Liver (tissue), 9 donors: ENCODE measurements around the gene DEK. TPM values are rescaled to one million over a fixed set of nuclear protein-coding genes. Genes with fewer than 3 reads are reported as not detected.

Experiments
- DNase-seq: peaks from one replicate; pipeline ENCODE4 v3.0.0-alpha.2; 2017; ENCODE audit warnings: low spot score
- H3K27ac ChIP-seq, 2 donors: one replicate each; pipeline ENCODE4 v1.7.0; 2013; ENCODE audit warnings: inconsistent platforms in 2 of 2, low read length in 2 of 2, control low read depth in 1 of 2, low read depth in 1 of 2, mild to moderate bottlenecking in 1 of 2
- H3K27me3 ChIP-seq, 4 donors: one replicate each; pipeline versions ENCODE4 v1.6.1 to v1.7.0; 2013; ENCODE audit warnings: low read length in 3 of 4, inconsistent platforms in 1 of 4, mild to moderate bottlenecking in 1 of 4, moderate library complexity in 1 of 4; ENCODE audit not compliant: control insufficient read depth in 4 of 4, insufficient read depth in 4 of 4
- H3K36me3 ChIP-seq, 4 donors: one replicate each; pipeline versions ENCODE4 v1.6.1 to v1.7.0; 2013; ENCODE audit warnings: low read length in 3 of 4, mild to moderate bottlenecking in 3 of 4, low read depth in 1 of 4, moderate library complexity in 1 of 4; ENCODE audit not compliant: control insufficient read depth in 4 of 4, insufficient read depth in 3 of 4
- H3K4me1 ChIP-seq, 4 donors: one replicate each; pipeline versions ENCODE4 v1.6.1 to v1.7.0; 2013; ENCODE audit warnings: low read length in 3 of 4, mild to moderate bottlenecking in 3 of 4, moderate library complexity in 1 of 4; ENCODE audit not compliant: control insufficient read depth in 4 of 4, insufficient read depth in 4 of 4
- H3K4me3 ChIP-seq, 3 donors: one replicate each; pipeline versions ENCODE4 v1.6.1 to v1.7.0; 2013; ENCODE audit warnings: low read length in 3 of 3, control low read depth in 1 of 3, low read depth in 1 of 3, mild to moderate bottlenecking in 1 of 3
- H3K9ac ChIP-seq, 2 donors: one replicate each; pipeline ENCODE4 v1.7.0; 2013; ENCODE audit warnings: low read length in 2 of 2, mild to moderate bottlenecking in 2 of 2, moderate library complexity in 2 of 2, control low read depth in 1 of 2, low read depth in 1 of 2
- H3K9me3 ChIP-seq, 4 donors: one replicate each; pipeline versions ENCODE4 v1.6.1 to v1.7.0; 2013; ENCODE audit warnings: low read length in 3 of 4; ENCODE audit not compliant: control insufficient read depth in 4 of 4
- ATF3 ChIP-seq: IDR thresholded peaks from 2 replicates; pipeline ENCODE4 v1.6.1; 2016; ENCODE audit warnings: antibody characterized with exemption
- CTCF ChIP-seq: fragments of 150-350 bp; IDR thresholded peaks from 2 replicates; pipeline ENCODE4 v1.5.1; 2017; ENCODE audit warnings: improper control_type of control experiment, low read depth, low read length; ENCODE audit not compliant: missing input control
- EGR1 ChIP-seq, 2 donors: IDR thresholded peaks; 2 replicates each; pipeline ENCODE4 v1.6.1; 2016 to 2018; ENCODE audit warnings: antibody characterized with exemption in 2 of 2, low read depth in 2 of 2
- FOXA2 ChIP-seq: IDR thresholded peaks from 2 replicates; pipeline ENCODE4 v1.6.1; 2016; ENCODE audit warnings: antibody characterized with exemption
- GABPA ChIP-seq, 2 donors: IDR thresholded peaks in 1 of 2; conservative IDR thresholded peaks in 1 of 2; 2 replicates each; pipeline ENCODE4 v1.6.1; 2016; ENCODE audit warnings: antibody characterized with exemption in 2 of 2, mild to moderate bottlenecking in 1 of 2, moderate library complexity in 1 of 2
- HNF4A ChIP-seq, 2 donors: conservative IDR thresholded peaks; 2 replicates each; pipeline ENCODE4 v1.6.1; 2016; ENCODE audit warnings: antibody characterized with exemption in 2 of 2, mild to moderate bottlenecking in 2 of 2
- HNF4G ChIP-seq: IDR thresholded peaks from 2 replicates; pipeline ENCODE4 v1.6.1; 2016; ENCODE audit warnings: antibody characterized with exemption
- JUND ChIP-seq, 2 donors: IDR thresholded peaks; 2 replicates each; pipeline ENCODE4 v1.6.1; 2016; ENCODE audit warnings: antibody characterized with exemption in 2 of 2
- MAX ChIP-seq: IDR thresholded peaks from 2 replicates; pipeline ENCODE4 v1.6.1; 2016; ENCODE audit warnings: antibody characterized with exemption
- NR2F2 ChIP-seq: IDR thresholded peaks from 2 replicates; pipeline ENCODE4 v1.6.1; 2016; ENCODE audit warnings: antibody characterized with exemption
- RAD21 ChIP-seq, 2 donors: IDR thresholded peaks; 2 replicates each; pipeline ENCODE4 v1.6.1; 2016; ENCODE audit warnings: antibody characterized with exemption in 2 of 2, mild to moderate bottlenecking in 2 of 2
- REST ChIP-seq: IDR thresholded peaks from 2 replicates; pipeline ENCODE4 v1.6.1; 2016; ENCODE audit warnings: antibody characterized with exemption, mild to moderate bottlenecking
- RXRA ChIP-seq, 2 donors: IDR thresholded peaks; 2 replicates each; pipeline ENCODE4 v1.6.1; 2017 to 2018; ENCODE audit warnings: antibody characterized with exemption in 2 of 2, mild to moderate bottlenecking in 1 of 2
- SP1 ChIP-seq: IDR thresholded peaks from 2 replicates; pipeline ENCODE4 v1.6.1; 2018; ENCODE audit warnings: antibody characterized with exemption, mild to moderate bottlenecking
- TAF1 ChIP-seq: conservative IDR thresholded peaks from 2 replicates; pipeline ENCODE4 v1.6.1; 2016; ENCODE audit warnings: antibody characterized with exemption, mild to moderate bottlenecking
- YY1 ChIP-seq: IDR thresholded peaks from 2 replicates; pipeline ENCODE4 v1.6.1; 2016; ENCODE audit warnings: antibody characterized with exemption, mild to moderate bottlenecking
- ZBTB33 ChIP-seq: IDR thresholded peaks from 2 replicates; pipeline ENCODE4 v1.6.1; 2016; ENCODE audit warnings: antibody characterized with exemption
- WGBS: extraction: QIAGEN DNeasy Blood & Tissue Kit; methylation state at CpG from one replicate; pipeline ENCODE4 v1.1.7; 2013; 5-methylcytosine and 5-hydroxymethylcytosine counted together
- polyA plus RNA-seq, 2 donors: library from polyadenylated mRNA; stranded (reverse) in 1 of 2; unstranded in 1 of 2; fragments of 200-250 nt in 1 of 2; fragments of >200 nt in 1 of 2; fragmentation: Nextera tagmentation in 1 of 2; extraction: Ambion mirVana in 1 of 2; gene quantifications; one replicate each; pipeline versions ENCODE4 v1.2.1 to v1.2.3, GENCODE V29; 2013 to 2015
- total RNA-seq, 2 donors: library from RNA; depleted of rRNA; stranded (reverse); fragments of >200 nt; gene quantifications; one replicate each; pipeline ENCODE4 v1.2.3, GENCODE V29; 2014
- donor health status: healthy.
- donor health status: healthy.
- donor health status: healthy.
- donor health status: healthy.
- donor health status: healthy.

DEK gene
- total and polyA plus RNA-seq, 4 donors, result 19.7 to 92.6 (median 26.8) TPM

- TF ChIP-seq HNF4G, result no peak
- 81% methylated on average over 1 of the region's 1 CpG for WGBS
- no peak overlapping the region for H3K27ac ChIP-seq
These were observed 78.7 kb downstream of the DEK start for GRCh38 chr6:18185624-18186023.

GRCh38 chr6:18183766-18184165 is 80.6 kb downstream of the DEK start:
- Histone ChIP-seq H3K27ac (no peak overlapping the region), H3K4me3 (no peak overlapping the region), H3K4me1 (peaks cover 0 to 5% (median 0%) of the 10 kb centered on the region in 4 donors), H3K9me3 (no peaks in the 10 kb centered on the region), H3K36me3 (peaks cover 0 to 3% (median 0%) of the 10 kb centered on the region in 4 donors), H3K9ac (no peak overlapping the region), H3K27me3 (no peaks in the 10 kb centered on the region)
- no peak for DNase-seq
- WGBS, result 63% methylated on average over 4 of the region's 4 CpGs
- TF ChIP-seq MAX (no peak), HNF4A (conservative IDR thresholded peaks at IDR 0.05) (no peak), ATF3 (no peak), NR2F2 (no peak), JUND (IDR thresholded peaks at IDR 0.05) (no peak), TAF1 (no peak), REST (no peak), RAD21 (IDR thresholded peaks at IDR 0.05) (no peak), RXRA (IDR thresholded peaks at IDR 0.05) (no peak), ZBTB33 (no peak), SP1 (no peak), FOXA2 (no peak), YY1 (no peak), EGR1 (IDR thresholded peaks at IDR 0.05; ENCODE audit: low read depth in 2 of 2) (no peak), GABPA (IDR thresholded peaks at IDR 0.05 in 1 of 2, conservative IDR thresholded peaks at IDR 0.05 in 1 of 2) (no peak), CTCF (no peak)

More at GRCh38 chr6:18185624-18186023, 78.7 kb downstream of the DEK start:
- Histone ChIP-seq H3K4me1 (peaks cover 0 to 5% (median 0%) of the 10 kb centered on the region in 4 donors), H3K27me3 (no peaks in the 10 kb centered on the region), H3K36me3 (peaks cover 0 to 3% (median 0%) of the 10 kb centered on the region in 4 donors), H3K9ac (no peak overlapping the region), H3K4me3 (no peak overlapping the region), H3K9me3 (no peaks in the 10 kb centered on the region)
- DNase-seq, result no peak
